Calu3 (cell line): Measurements from ENCODE around the gene SLC4A11. TPM values are rescaled to one million over a fixed set of nuclear protein-coding genes. Genes with fewer than 3 reads are reported as not detected.

Experiments used
- BruUV-seq: library from RNA; stranded (reverse); fragments of 400-500 nt; replicated peaks from 2 replicates; lab custom pipeline; 2021; lab: Mats Ljungman, UMichigan
- CTCF ChIA-PET: fragments of 300-600 bp; sonication (Branson Sonifier 250); formaldehyde crosslinking; loops from one replicate; lab custom pipeline; 2022; ENCODE audit warnings: antibody characterized with exemption; lab: Charles Lee
- DNase-seq: peaks from one replicate; pipeline ENCODE4 v3.0.0; 2022
- H3K27ac Mint-ChIP-seq: one replicate; pipeline ENCODE4 v1.8.0; 2022; ENCODE audit warnings: mixed read lengths; ENCODE audit not compliant: unreplicated experiment
- H3K27me3 Mint-ChIP-seq: one replicate; pipeline ENCODE4 v1.8.0; 2022; ENCODE audit warnings: mixed read lengths; ENCODE audit not compliant: unreplicated experiment
- H3K36me3 Mint-ChIP-seq: one replicate; pipeline ENCODE4 v1.8.0; 2022; ENCODE audit warnings: mild to moderate bottlenecking, moderate library complexity, mixed read lengths; ENCODE audit not compliant: insufficient read depth, unreplicated experiment
- H3K4me1 Mint-ChIP-seq: one replicate; pipeline ENCODE4 v1.8.0; 2022; ENCODE audit warnings: mild to moderate bottlenecking, low read depth, mixed read lengths; ENCODE audit not compliant: unreplicated experiment
- H3K4me3 Mint-ChIP-seq: one replicate; pipeline ENCODE4 v1.8.0; 2022; ENCODE audit warnings: mild to moderate bottlenecking, low read depth, moderate library complexity, mixed read lengths; ENCODE audit not compliant: unreplicated experiment
- H3K9me3 Mint-ChIP-seq: one replicate; pipeline ENCODE4 v1.8.0; 2022; ENCODE audit warnings: low read depth, mixed read lengths; ENCODE audit not compliant: unreplicated experiment
- intact Hi-C: fragments of 100-400 bp; cut with micrococcal nuclease; formaldehyde crosslinking; loops from one replicate; pipeline ENCODE4 v1.10.0; 2022; ENCODE audit not compliant: unreplicated experiment
- total RNA-seq: library from RNA; stranded (reverse); gene quantifications from 2 replicates; pipeline ENCODE4 v1.2.3, GENCODE V29; 2022
- TF ChIP-seq, protein P1 (sequence below): fragments of 200-600 bp; IDR thresholded peaks from one replicate; pipeline ENCODE4 v1.8.0; 2022; ENCODE audit warnings: antibody characterized with exemption; ENCODE audit not compliant: unreplicated experiment

The SLC4A11 gene
- total RNA-seq, 1 experiment from 2014 or later, result 9.4 TPM

DNA sequence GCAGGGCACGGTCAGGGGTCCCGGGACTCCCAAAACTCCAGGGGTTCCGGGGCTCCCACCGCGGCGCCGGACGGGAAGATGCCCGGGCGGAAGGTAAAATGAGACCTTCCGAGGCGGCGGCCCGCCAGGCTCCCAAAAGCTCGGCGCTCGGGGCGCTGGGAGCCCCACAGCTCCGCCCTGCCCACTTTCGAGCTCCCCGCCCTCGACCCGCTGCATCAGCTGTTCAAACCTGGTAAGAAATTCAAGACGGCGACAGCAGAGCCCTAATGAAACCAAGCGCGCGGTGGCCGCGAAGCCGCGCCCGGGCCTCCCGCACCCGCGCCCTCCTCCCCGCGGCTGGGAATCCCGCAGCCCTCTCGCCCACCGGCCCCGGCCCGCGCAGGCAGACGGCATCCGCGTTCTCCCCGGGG lies 369 bp downstream of the SLC4A11 start:
- intact Hi-C loops, result no loop called here
- H3K4me3 Mint-ChIP-seq, result peak overlapping the region; percentile 90
- peak; percentile 42 for DNase-seq
- H3K9me3 Mint-ChIP-seq, result no peaks in the 10 kb centered on the region
- peaks cover 22% of the 10 kb centered on the region for H3K4me1 Mint-ChIP-seq
- H3K27me3 Mint-ChIP-seq, result peaks cover 21% of the 10 kb centered on the region
- TF ChIP-seq, protein P1, sequence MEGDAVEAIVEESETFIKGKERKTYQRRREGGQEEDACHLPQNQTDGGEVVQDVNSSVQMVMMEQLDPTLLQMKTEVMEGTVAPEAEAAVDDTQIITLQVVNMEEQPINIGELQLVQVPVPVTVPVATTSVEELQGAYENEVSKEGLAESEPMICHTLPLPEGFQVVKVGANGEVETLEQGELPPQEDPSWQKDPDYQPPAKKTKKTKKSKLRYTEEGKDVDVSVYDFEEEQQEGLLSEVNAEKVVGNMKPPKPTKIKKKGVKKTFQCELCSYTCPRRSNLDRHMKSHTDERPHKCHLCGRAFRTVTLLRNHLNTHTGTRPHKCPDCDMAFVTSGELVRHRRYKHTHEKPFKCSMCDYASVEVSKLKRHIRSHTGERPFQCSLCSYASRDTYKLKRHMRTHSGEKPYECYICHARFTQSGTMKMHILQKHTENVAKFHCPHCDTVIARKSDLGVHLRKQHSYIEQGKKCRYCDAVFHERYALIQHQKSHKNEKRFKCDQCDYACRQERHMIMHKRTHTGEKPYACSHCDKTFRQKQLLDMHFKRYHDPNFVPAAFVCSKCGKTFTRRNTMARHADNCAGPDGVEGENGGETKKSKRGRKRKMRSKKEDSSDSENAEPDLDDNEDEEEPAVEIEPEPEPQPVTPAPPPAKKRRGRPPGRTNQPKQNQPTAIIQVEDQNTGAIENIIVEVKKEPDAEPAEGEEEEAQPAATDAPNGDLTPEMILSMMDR, result no peak
- peaks cover 31% of the 10 kb centered on the region for H3K36me3 Mint-ChIP-seq
- no peak overlapping the region for H3K27ac Mint-ChIP-seq
- CTCF ChIA-PET, result no interaction called here
- no TSS peak for BruUV-seq

DNA sequence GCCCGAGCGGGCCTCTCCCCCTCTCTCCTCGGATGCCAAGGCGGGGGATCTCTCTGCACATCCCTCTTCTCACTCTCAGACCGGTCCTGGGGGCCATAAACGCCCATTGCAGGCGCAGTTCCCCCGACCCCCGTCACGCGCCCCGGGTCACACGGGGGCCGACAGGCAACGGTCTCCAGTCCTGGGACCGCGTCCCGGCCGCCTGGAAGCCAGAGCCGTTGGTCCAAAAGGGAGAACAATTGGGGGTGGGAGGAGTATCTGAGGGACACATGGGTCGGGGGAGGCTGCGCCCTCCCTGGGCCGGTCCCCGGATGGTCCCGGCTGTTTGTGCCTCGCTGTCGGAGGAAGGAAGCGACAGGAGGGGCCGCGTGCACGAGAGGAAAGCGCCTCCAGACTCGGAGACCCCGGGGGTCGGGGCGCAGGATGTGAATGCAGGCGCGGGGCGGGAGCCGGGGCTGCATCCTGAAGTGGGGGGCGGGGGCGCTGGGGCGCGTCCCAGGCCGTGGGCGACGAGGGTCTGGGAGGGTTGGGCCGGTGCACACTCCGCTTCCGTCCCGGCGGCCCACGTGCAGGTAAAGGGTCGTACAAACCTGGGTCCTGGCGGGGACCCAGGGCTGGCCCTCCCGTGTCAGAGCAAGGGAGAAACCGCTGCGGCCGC lies 903 bp downstream of the SLC4A11 start:
- H3K27me3 Mint-ChIP-seq, result peaks cover 21% of the 10 kb centered on the region
- H3K36me3 Mint-ChIP-seq, result peaks cover 31% of the 10 kb centered on the region
- intact Hi-C loops, result no loop called here
- no peak overlapping the region for H3K27ac Mint-ChIP-seq
- peak overlapping the region; percentile 90 for H3K4me3 Mint-ChIP-seq
- TF ChIP-seq, protein P1, result no peak
- DNase-seq, result no peak
- CTCF ChIA-PET, result no interaction called here
- H3K9me3 Mint-ChIP-seq, result no peaks in the 10 kb centered on the region
- H3K4me1 Mint-ChIP-seq, result peaks cover 22% of the 10 kb centered on the region
- no TSS peak for BruUV-seq

DNA sequence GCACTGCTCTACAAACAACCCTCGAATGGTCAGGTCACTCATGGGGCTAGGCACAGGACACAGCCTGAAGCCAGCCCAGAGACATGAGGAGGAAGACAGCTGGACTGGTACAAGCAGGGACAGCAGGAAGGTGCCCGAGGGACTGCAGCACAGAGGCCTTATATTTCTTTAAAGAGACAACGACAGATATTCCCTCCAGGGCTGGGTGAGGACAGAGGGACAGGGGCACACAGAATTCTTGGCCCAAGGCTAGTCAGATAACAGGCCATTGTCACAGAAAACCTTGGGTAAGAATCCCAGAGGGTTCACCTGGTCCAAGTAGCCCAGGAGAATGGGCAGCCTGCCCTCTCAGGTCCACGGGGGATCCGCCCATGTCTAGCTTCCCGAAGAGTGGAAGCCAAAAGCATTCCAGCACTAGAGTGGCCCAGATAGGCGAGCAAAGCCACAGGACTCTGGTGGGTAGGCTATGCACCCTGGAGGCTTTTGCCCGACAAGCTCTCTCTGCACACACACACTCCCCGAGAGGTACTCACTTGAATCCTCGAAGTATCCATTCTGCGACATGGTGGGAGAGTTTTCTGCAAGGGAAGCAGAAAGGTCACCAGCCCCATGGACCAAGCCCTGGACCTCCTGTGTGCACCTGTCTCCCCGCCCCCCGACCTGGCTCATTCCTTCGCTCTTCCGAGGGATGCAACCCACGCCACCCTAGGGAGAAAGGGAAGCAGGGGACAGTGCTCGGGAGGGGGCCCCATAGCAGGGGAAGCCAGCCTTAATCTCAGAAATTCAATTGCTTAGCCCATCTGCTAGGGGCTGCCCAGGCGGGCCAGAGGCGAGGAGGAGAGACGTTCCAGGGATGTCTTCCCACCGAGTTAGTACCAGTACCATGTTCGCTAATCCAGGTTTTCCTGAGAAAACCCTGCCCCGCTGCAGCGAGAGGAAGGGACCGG lies 1.7 kb downstream of the SLC4A11 start:
- no peak for DNase-seq
- intact Hi-C loops, result no loop called here
- no TSS peak for BruUV-seq
- Mint-ChIP-seq H3K9me3 (no peaks in the 10 kb centered on the region), H3K4me3 (peak overlapping the region; percentile 90), H3K27ac (no peak overlapping the region), H3K36me3 (peaks cover 31% of the 10 kb centered on the region), H3K27me3 (peaks cover 21% of the 10 kb centered on the region), H3K4me1 (peaks cover 22% of the 10 kb centered on the region)
- CTCF ChIA-PET, result no interaction called here
- TF ChIP-seq, protein P1, result no peak

DNA sequence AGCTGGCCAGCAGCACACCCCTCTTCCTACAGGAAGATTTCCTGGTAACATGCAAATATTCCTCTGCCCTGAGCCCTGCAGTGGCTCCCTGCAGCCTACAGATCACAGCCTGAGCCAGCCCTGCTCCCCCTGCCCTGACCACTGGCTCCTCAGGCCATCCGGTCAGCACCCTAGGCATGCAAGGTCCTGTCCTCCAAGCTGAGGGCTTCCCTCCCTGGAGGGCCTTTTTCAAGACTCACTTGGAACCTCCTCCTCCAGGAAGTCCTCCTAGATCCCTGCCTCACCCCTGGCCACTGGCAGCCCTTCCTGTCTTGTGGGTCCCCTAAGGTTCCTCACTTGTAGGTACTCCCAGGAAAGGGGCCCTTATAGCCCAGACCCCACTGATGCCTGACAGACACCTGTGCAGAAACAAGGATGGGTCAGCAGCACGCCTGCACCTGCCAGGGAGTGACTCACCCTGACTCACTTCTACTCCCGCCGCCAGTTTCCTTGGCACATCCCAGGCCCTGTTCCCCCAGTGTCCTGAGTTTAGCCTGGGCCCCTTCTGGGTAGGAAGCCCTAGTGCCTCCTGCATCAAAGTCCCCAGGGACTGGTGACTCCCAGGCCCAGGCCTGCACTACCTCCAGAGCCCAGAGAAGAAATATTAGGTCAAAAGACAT lies 3.2 kb downstream of the SLC4A11 start:
- Mint-ChIP-seq H3K4me1 (peaks cover 22% of the 10 kb centered on the region), H3K27me3 (peaks cover 14% of the 10 kb centered on the region), H3K36me3 (peaks cover 27% of the 10 kb centered on the region), H3K4me3 (no peak overlapping the region), H3K9me3 (no peaks in the 10 kb centered on the region), H3K27ac (no peak overlapping the region)
- DNase-seq, result peak; percentile 66
- CTCF ChIA-PET, result interaction anchor here (0.6 kb wide), 1 partner anchor 91 kb away, joined by 3 read pairs; no protein-coding TSS in a partner anchor
- intact Hi-C loops, result no loop called here
- TF ChIP-seq, protein P1, result no peak
- no TSS peak for BruUV-seq
